Stomach (tissue), 9 donors: Measurements from ENCODE around the gene DNAH17. TPM values are rescaled to one million over a fixed set of nuclear protein-coding genes. Genes with fewer than 3 reads are reported as not detected.

Experiments
- DNase-seq, 2 donors: peaks; one replicate each; pipeline versions ENCODE4 v3.0.0 to v3.0.0-alpha.2; 2013 to 2019
- H3K27ac ChIP-seq, 5 donors: fragments of 200-600 bp in 4 of 5; sonication (generic) in 4 of 5; one replicate each; pipeline ENCODE4 v1.5.1; 2013 to 2019; ENCODE audit warnings: mild to moderate bottlenecking in 1 of 5, moderate library complexity in 1 of 5
- H3K27me3 ChIP-seq, 3 donors: fragments of 200-600 bp; sonication (generic); one replicate each; pipeline ENCODE4 v1.5.1; 2017 to 2019; ENCODE audit warnings: mixed run types in 1 of 3
- H3K36me3 ChIP-seq, 4 donors: fragments of 200-600 bp; sonication (generic); 1 replicate in 3 of 4; 2 replicates in 1 of 4; pipeline ENCODE4 v1.5.1; 2016 to 2019
- H3K4me1 ChIP-seq, 4 donors: fragments of 200-600 bp; sonication (generic); one replicate each; pipeline ENCODE4 v1.5.1; 2016 to 2019
- H3K4me3 ChIP-seq, 4 donors: fragments of 200-600 bp; sonication (generic) in 3 of 4; one replicate each; pipeline ENCODE4 v1.5.1; 2016 to 2019; ENCODE audit warnings: mild to moderate bottlenecking in 1 of 4
- H3K9me3 ChIP-seq, 4 donors: fragments of 200-600 bp; sonication (generic); one replicate each; pipeline ENCODE4 v1.5.1; 2016 to 2019
- CTCF ChIP-seq, 7 experiments: fragments of 450-650 bp in 4 of 7; fragments of 200-600 bp in 3 of 7; sonication (generic) in 3 of 7; IDR thresholded peaks; one replicate each; pipeline ENCODE4 v1.5.1; 2016 to 2019; ENCODE audit warnings: antibody characterized with exemption in 7 of 7, control low read depth in 2 of 7, mild to moderate bottlenecking in 1 of 7
- EP300 ChIP-seq: sonication (generic); formaldehyde crosslinking; IDR thresholded peaks from one replicate; pipeline ENCODE4 v1.6.1; 2017; ENCODE audit warnings: antibody characterized with exemption
- POLR2A ChIP-seq, 4 donors: fragments of 450-650 bp; IDR thresholded peaks; one replicate each; pipeline ENCODE4 v1.6.1; 2016; ENCODE audit warnings: antibody characterized with exemption in 4 of 4, control low read depth in 2 of 4, mild to moderate bottlenecking in 1 of 4, moderate library complexity in 1 of 4
- POLR2AphosphoS5 ChIP-seq, 3 donors: sonication (generic); formaldehyde crosslinking; IDR thresholded peaks; one replicate each; pipeline ENCODE4 v1.6.1; 2016; ENCODE audit warnings: antibody characterized with exemption in 3 of 3
- WGBS, 5 donors: extraction: QIAGEN DNeasy Blood & Tissue Kit in 3 of 5; methylation state at CpG; one replicate each; pipeline versions ENCODE4 v1.1.5 to v1.1.7; 2013 to 2018; 5-methylcytosine and 5-hydroxymethylcytosine counted together
- intact Hi-C: fragments of 100-400 bp; cut with DNase I; formaldehyde crosslinking; loops from one replicate; pipeline ENCODE4 v1.15.1; 2023; ENCODE audit warnings: low total_unique reads
- polyA plus RNA-seq, 3 donors: library from polyadenylated mRNA; stranded (reverse); fragments of 200-250 nt; gene quantifications; one replicate each; pipeline ENCODE4 v1.2.3, GENCODE V29; 2013
- total RNA-seq, 5 donors: library from RNA; depleted of rRNA; stranded (reverse); fragments of >200 nt; gene quantifications; one replicate each; pipeline versions ENCODE4 v1.1.0 to v1.2.3, GENCODE V29; 2014 to 2016
- donor health status: healthy with polysubstance abuse.
- donor health status: Bipolar disorder and iron deficiency.
- donor health status: healthy.

DNAH17 gene
- total and polyA plus RNA-seq, 8 donors: 0.03 to 2.4 (median 0.45) TPM; not detected in 5

- Histone ChIP-seq H3K27ac (no peak overlapping the region), H3K4me1 (peaks cover 0 to 4% (median 0%) of the 10 kb centered on the region in 4 donors), H3K9me3 (no peaks in the 10 kb centered on the region), H3K27me3 (peaks cover 0 to 4% (median 0%) of the 10 kb centered on the region in 3 donors), H3K36me3 (no peaks in the 10 kb centered on the region), H3K4me3 (no peak overlapping the region)
- intact Hi-C loops: no loop called here
- 63 to 87% (median 77%) methylated on average over 26 to 30 of the region's 30 CpGs for WGBS, 5 donors
- DNase-seq: peak; percentile 30 to 67
- TF ChIP-seq POLR2A (IDR thresholded peaks at IDR 0.05) (no peak), CTCF (IDR thresholded peaks at IDR 0.05) (no peak), EP300 (no peak), POLR2AphosphoS5 (IDR thresholded peaks at IDR 0.05) (no peak)
These were observed 50.8 kb downstream of the DNAH17 start for GRCh38 chr17:78526231-78527025.

- no peaks in the 10 kb centered on the region for H3K9me3 ChIP-seq
- no peak for DNase-seq
- intact Hi-C loops: no loop called here
- H3K27me3 ChIP-seq: peaks cover 0 to 4% (median 0%) of the 10 kb centered on the region in 3 donors
- TF ChIP-seq POLR2A (IDR thresholded peaks at IDR 0.05): no peak
- TF ChIP-seq POLR2AphosphoS5 (IDR thresholded peaks at IDR 0.05): no peak
- TF ChIP-seq CTCF (IDR thresholded peaks at IDR 0.05): no peak
- no peak for TF ChIP-seq EP300
- H3K27ac ChIP-seq: no peak overlapping the region
- H3K4me3 ChIP-seq: no peak overlapping the region
- no peaks in the 10 kb centered on the region for H3K36me3 ChIP-seq
- H3K4me1 ChIP-seq: peaks cover 0 to 4% (median 0%) of the 10 kb centered on the region in 4 donors
- WGBS, 5 donors: 85 to 90% (median 88%) methylated on average over 13 to 17 of the region's 17 CpGs
These were observed 51.6 kb downstream of the DNAH17 start for GRCh38 chr17:78525511-78526160.

GRCh38 chr17:78524870-78525510 is 52.2 kb downstream of the DNAH17 start:
- no peak for TF ChIP-seq POLR2AphosphoS5 (IDR thresholded peaks at IDR 0.05)
- TF ChIP-seq EP300: no peak
- TF ChIP-seq CTCF (IDR thresholded peaks at IDR 0.05): no peak
- no peak for TF ChIP-seq POLR2A (IDR thresholded peaks at IDR 0.05)
- H3K36me3 ChIP-seq: no peaks in the 10 kb centered on the region
- no peak overlapping the region for H3K27ac ChIP-seq
- intact Hi-C loops: no loop called here
- H3K4me1 ChIP-seq: peaks cover 0 to 4% (median 0%) of the 10 kb centered on the region in 4 donors
- H3K9me3 ChIP-seq: no peaks in the 10 kb centered on the region
- 85 to 94% (median 91%) methylated on average over 21 to 23 of the region's 23 CpGs for WGBS, 5 donors
- H3K4me3 ChIP-seq: no peak overlapping the region
- no peak for DNase-seq
- H3K27me3 ChIP-seq: peaks cover 0 to 4% (median 0%) of the 10 kb centered on the region in 3 donors

- intact Hi-C loops: no loop called here
- Histone ChIP-seq H3K4me3 (no peak overlapping the region), H3K27ac (no peak overlapping the region), H3K27me3 (peaks cover 0 to 4% (median 0%) of the 10 kb centered on the region in 3 donors), H3K4me1 (peaks cover 0 to 4% (median 0%) of the 10 kb centered on the region in 4 donors), H3K9me3 (no peaks in the 10 kb centered on the region), H3K36me3 (no peaks in the 10 kb centered on the region)
- DNase-seq: no peak
- TF ChIP-seq POLR2AphosphoS5 (IDR thresholded peaks at IDR 0.05): no peak
- no peak for TF ChIP-seq EP300
- no peak for TF ChIP-seq POLR2A (IDR thresholded peaks at IDR 0.05)
- no peak for TF ChIP-seq CTCF (IDR thresholded peaks at IDR 0.05)
- WGBS, 5 donors: 84 to 91% (median 85%) methylated on average over 17 of the region's 17 CpGs
These were observed 53.1 kb downstream of the DNAH17 start for GRCh38 chr17:78523934-78524655.
